Endothelial cell of umbilical vein (primary cell): Measurements from ENCODE around the gene SH3RF3.

ENCODE experiments used
- CTCF ChIP-seq, 2 donors: IDR thresholded peaks; 1 replicate in 1 of 2; 2 replicates in 1 of 2; pipeline ENCODE4 v1.5.1; 2011; ENCODE audit warnings: low read length in 2 of 2, mild to moderate bottlenecking in 2 of 2, moderate library complexity in 2 of 2, control low read depth in 1 of 2, inconsistent platforms in 1 of 2, low read depth in 1 of 2; ENCODE audit not compliant: insufficient read depth in 1 of 2; ENCODE audit errors: extremely low read depth in 1 of 2
- MAX ChIP-seq: IDR thresholded peaks from 2 replicates; pipeline ENCODE4 v1.6.1; 2011; ENCODE audit not compliant: insufficient read depth, insufficient read length
- POLR2AphosphoS5 ChIP-seq: IDR thresholded peaks from 2 replicates; pipeline ENCODE4 v1.6.1; 2012; ENCODE audit warnings: low read depth, mild to moderate bottlenecking, control low read depth, low read length, moderate library complexity; ENCODE audit not compliant: insufficient read depth

GRCh38 chr2:109177635-109178034 is 48.6 kb downstream of the SH3RF3 start:
- TF ChIP-seq CTCF (IDR thresholded peaks at IDR 0.05; ENCODE audit: extremely low read depth in 1 of 2, insufficient read depth in 1 of 2, low read depth in 1 of 2, low read length in 2 of 2) (no peak), POLR2AphosphoS5 (no peak), MAX (no peak)
